Naive thymus-derived CD8-positive, alpha-beta T cell (primary cell): Measurements from ENCODE around the gene POTEM. TPM values are rescaled to one million over a fixed set of nuclear protein-coding genes. Genes with fewer than 3 reads are reported as not detected.
A peak's percentile ranks its signal among the peaks of the same experiment; 100 is the strongest.
"Not testable (repeated sequence)": the region's sequence is repeated elsewhere in the genome, so short reads cannot be mapped to it uniquely, and the experiment has no call there.

Experiments
- ATAC-seq, 2 donors: fragments of 150-1000 bp; cut with Tn5 transposase in 1 of 2; sonication (Bioruptor Pico), chemical (Tn5 transposase) in 1 of 2; 1 replicate in 1 of 2; 2 replicates in 1 of 2; pipeline ENCODE4 v1.10.0; 2021; ENCODE audit warnings: mild to moderate bottlenecking in 2 of 2, moderate library complexity in 2 of 2
- POLR2A ChIA-PET: fragments of 350-600 bp; sonication (Branson Sonifier 250); formaldehyde crosslinking; loops from one replicate; lab custom pipeline; 2021; ENCODE audit warnings: antibody characterized with exemption; lab: Charles Lee
- DNase-seq, 10 donors: peaks; one replicate each; pipeline versions ENCODE4 v3.0.0 to v3.0.0-alpha.2; 2020 to 2022
- H3K27ac Mint-ChIP-seq, 10 donors: one replicate each; pipeline ENCODE4 v1.8.0; 2020 to 2022; ENCODE audit warnings: mild to moderate bottlenecking in 10 of 10, mixed read lengths in 10 of 10, moderate library complexity in 4 of 10, inconsistent platforms in 1 of 10
- H3K27me3 Mint-ChIP-seq, 5 donors: one replicate each; pipeline ENCODE4 v1.8.0; 2021 to 2022; ENCODE audit warnings: mixed read lengths in 5 of 5
- H3K36me3 Mint-ChIP-seq, 3 donors: one replicate each; pipeline ENCODE4 v1.8.0; 2020 to 2022; ENCODE audit warnings: mixed read lengths in 3 of 3, mild to moderate bottlenecking in 2 of 3, inconsistent platforms in 1 of 3
- H3K4me1 Mint-ChIP-seq, 4 donors: one replicate each; pipeline ENCODE4 v1.8.0; 2021 to 2022; ENCODE audit warnings: mixed read lengths in 4 of 4
- H3K4me3 Mint-ChIP-seq, 10 donors: one replicate each; pipeline ENCODE4 v1.8.0; 2020 to 2022; ENCODE audit warnings: mild to moderate bottlenecking in 10 of 10, mixed read lengths in 10 of 10, moderate library complexity in 6 of 10, inconsistent platforms in 1 of 10
- H3K9me3 Mint-ChIP-seq, 9 donors: one replicate each; pipeline ENCODE4 v1.8.0; 2020 to 2022; ENCODE audit warnings: mixed read lengths in 9 of 9, mild to moderate bottlenecking in 3 of 9, inconsistent platforms in 1 of 9, moderate library complexity in 1 of 9
- polyA plus RNA-seq, 3 donors: library from polyadenylated mRNA; unstranded; fragments of 300-500 nt; fragmentation: Illumina TruSeq; gene quantifications; one replicate each; pipeline ENCODE4 v1.2.3, GENCODE V29; 2021
- total RNA-seq, 8 experiments: library from RNA in 2 of 8; stranded (reverse) in 2 of 8; gene quantifications; one replicate each; pipeline ENCODE4 v1.2.3 and lab custom pipeline; 2021 to 2026

Gene POTEM
- total and polyA plus RNA-seq, 5 experiments from 2014 or later, result not detected

- H3K36me3 Mint-ChIP-seq, H3K27me3 Mint-ChIP-seq, H3K4me1 Mint-ChIP-seq, ATAC-seq, H3K4me3 Mint-ChIP-seq, DNase-seq, H3K9me3 Mint-ChIP-seq, POLR2A ChIA-PET, H3K27ac Mint-ChIP-seq: not testable (repeated sequence)
Measured at GRCh38 chr14:19006490-19006889, 39.3 kb downstream of the POTEM start.

GRCh38 chr14:19007678-19008077 lies 40.4 kb downstream of the POTEM start:
- H3K36me3 Mint-ChIP-seq, H3K4me1 Mint-ChIP-seq, H3K27me3 Mint-ChIP-seq, H3K9me3 Mint-ChIP-seq, POLR2A ChIA-PET, ATAC-seq, H3K27ac Mint-ChIP-seq, H3K4me3 Mint-ChIP-seq: not testable (repeated sequence)
- peak in 1 of 10 donors; percentile 59 for DNase-seq

- H3K27ac Mint-ChIP-seq, H3K36me3 Mint-ChIP-seq, H3K4me3 Mint-ChIP-seq, H3K27me3 Mint-ChIP-seq, DNase-seq, H3K9me3 Mint-ChIP-seq, POLR2A ChIA-PET, ATAC-seq, H3K4me1 Mint-ChIP-seq: not testable (repeated sequence)
Measured at GRCh38 chr14:19011029-19011428, 43.8 kb downstream of the POTEM start.

- POLR2A ChIA-PET, H3K27me3 Mint-ChIP-seq, H3K27ac Mint-ChIP-seq, H3K4me3 Mint-ChIP-seq, H3K36me3 Mint-ChIP-seq, H3K4me1 Mint-ChIP-seq, H3K9me3 Mint-ChIP-seq, ATAC-seq: not testable (repeated sequence)
- DNase-seq, result peak in 1 of 10 donors; percentile 35
Measured at GRCh38 chr14:19011703-19012102, 44.5 kb downstream of the POTEM start.

- not testable (repeated sequence) for H3K27me3 Mint-ChIP-seq, H3K4me1 Mint-ChIP-seq
Measured at GRCh38 chr14:19015185-19015584, 48.0 kb downstream of the POTEM start.

GRCh38 chr14:19025080-19025589 lies 57.9 kb downstream of the POTEM start:
- H3K36me3 Mint-ChIP-seq, H3K4me3 Mint-ChIP-seq, H3K9me3 Mint-ChIP-seq, H3K4me1 Mint-ChIP-seq, ATAC-seq, DNase-seq, H3K27me3 Mint-ChIP-seq, POLR2A ChIA-PET, H3K27ac Mint-ChIP-seq: not testable (repeated sequence)

More at GRCh38 chr14:19015185-19015584, 48.0 kb downstream of the POTEM start:
- H3K4me3 Mint-ChIP-seq, H3K9me3 Mint-ChIP-seq, ATAC-seq, H3K27ac Mint-ChIP-seq, H3K36me3 Mint-ChIP-seq, POLR2A ChIA-PET, DNase-seq: not testable (repeated sequence)

GRCh38 chr14:19026649-19027351 lies 59.6 kb downstream of the POTEM start:
- H3K27me3 Mint-ChIP-seq, result not testable (repeated sequence)

GRCh38 chr14:19027895-19028294 lies 60.7 kb downstream of the POTEM start:
- DNase-seq, H3K27me3 Mint-ChIP-seq, H3K4me3 Mint-ChIP-seq, POLR2A ChIA-PET, H3K36me3 Mint-ChIP-seq, H3K9me3 Mint-ChIP-seq, H3K4me1 Mint-ChIP-seq, H3K27ac Mint-ChIP-seq, ATAC-seq: not testable (repeated sequence)

More at GRCh38 chr14:19026649-19027351, 59.6 kb downstream of the POTEM start:
- H3K9me3 Mint-ChIP-seq, H3K36me3 Mint-ChIP-seq, POLR2A ChIA-PET, ATAC-seq, H3K4me3 Mint-ChIP-seq, DNase-seq, H3K27ac Mint-ChIP-seq, H3K4me1 Mint-ChIP-seq: not testable (repeated sequence)

GRCh38 chr14:19036811-19037382 lies 69.7 kb downstream of the POTEM start:
- POLR2A ChIA-PET, H3K27me3 Mint-ChIP-seq, H3K4me3 Mint-ChIP-seq, ATAC-seq, H3K9me3 Mint-ChIP-seq, H3K36me3 Mint-ChIP-seq, H3K4me1 Mint-ChIP-seq, DNase-seq, H3K27ac Mint-ChIP-seq: not testable (repeated sequence)

- H3K27me3 Mint-ChIP-seq, H3K4me3 Mint-ChIP-seq, H3K36me3 Mint-ChIP-seq, H3K27ac Mint-ChIP-seq, POLR2A ChIA-PET, ATAC-seq, H3K4me1 Mint-ChIP-seq, H3K9me3 Mint-ChIP-seq: not testable (repeated sequence)
- peak in 1 of 10 donors; percentile 28 for DNase-seq
Measured at GRCh38 chr14:19038060-19038664, 70.9 kb downstream of the POTEM start.

- H3K27ac Mint-ChIP-seq, H3K36me3 Mint-ChIP-seq, POLR2A ChIA-PET, H3K4me3 Mint-ChIP-seq, H3K9me3 Mint-ChIP-seq, H3K4me1 Mint-ChIP-seq, DNase-seq, H3K27me3 Mint-ChIP-seq, ATAC-seq: not testable (repeated sequence)
Measured at GRCh38 chr14:19038785-19039184, 71.6 kb downstream of the POTEM start.

- H3K36me3 Mint-ChIP-seq, H3K9me3 Mint-ChIP-seq, POLR2A ChIA-PET, H3K4me1 Mint-ChIP-seq, H3K27ac Mint-ChIP-seq, H3K27me3 Mint-ChIP-seq, DNase-seq, H3K4me3 Mint-ChIP-seq, ATAC-seq: not testable (repeated sequence)
Measured at GRCh38 chr14:19043384-19043783, 76.2 kb downstream of the POTEM start.
